ENCODE results near the gene OGFOD3.

OGFOD3 gene

DNA sequence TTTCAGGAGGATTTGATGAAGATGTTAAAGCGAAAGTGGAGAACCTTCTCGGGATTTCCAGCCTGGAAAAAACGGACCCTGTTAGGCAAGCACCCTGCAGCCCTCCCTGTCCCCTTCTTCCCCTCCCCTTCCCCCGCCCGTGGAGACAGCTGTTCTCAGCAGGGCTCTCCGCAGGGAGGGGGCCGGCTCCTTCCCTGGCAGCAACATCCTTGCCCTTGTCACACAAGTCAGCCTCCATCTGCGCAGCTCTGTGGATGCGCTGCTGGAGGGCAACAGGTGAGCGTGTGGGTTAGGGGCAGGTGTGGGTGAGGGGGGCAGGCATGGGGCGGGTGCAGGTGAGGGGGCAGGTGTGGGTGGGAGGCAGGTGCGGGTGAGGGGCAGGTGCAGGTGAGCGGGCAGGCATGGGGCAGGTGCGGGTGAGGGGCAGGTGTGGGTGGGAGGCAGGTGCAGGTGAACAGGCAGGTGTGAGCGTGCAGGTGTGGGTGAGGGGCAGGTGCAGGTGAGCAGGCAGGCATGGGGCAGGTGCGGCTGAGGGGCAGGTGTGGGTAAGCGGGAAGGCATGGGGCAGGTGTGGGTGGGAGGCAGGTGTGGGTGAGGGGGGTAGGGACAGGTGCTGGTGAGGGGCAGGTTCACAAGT is 22.7 kb upstream of the OGFOD3 start:
- TF ChIP-seq, protein P1, sequence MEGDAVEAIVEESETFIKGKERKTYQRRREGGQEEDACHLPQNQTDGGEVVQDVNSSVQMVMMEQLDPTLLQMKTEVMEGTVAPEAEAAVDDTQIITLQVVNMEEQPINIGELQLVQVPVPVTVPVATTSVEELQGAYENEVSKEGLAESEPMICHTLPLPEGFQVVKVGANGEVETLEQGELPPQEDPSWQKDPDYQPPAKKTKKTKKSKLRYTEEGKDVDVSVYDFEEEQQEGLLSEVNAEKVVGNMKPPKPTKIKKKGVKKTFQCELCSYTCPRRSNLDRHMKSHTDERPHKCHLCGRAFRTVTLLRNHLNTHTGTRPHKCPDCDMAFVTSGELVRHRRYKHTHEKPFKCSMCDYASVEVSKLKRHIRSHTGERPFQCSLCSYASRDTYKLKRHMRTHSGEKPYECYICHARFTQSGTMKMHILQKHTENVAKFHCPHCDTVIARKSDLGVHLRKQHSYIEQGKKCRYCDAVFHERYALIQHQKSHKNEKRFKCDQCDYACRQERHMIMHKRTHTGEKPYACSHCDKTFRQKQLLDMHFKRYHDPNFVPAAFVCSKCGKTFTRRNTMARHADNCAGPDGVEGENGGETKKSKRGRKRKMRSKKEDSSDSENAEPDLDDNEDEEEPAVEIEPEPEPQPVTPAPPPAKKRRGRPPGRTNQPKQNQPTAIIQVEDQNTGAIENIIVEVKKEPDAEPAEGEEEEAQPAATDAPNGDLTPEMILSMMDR (IDR thresholded peaks at IDR 0.05; ENCODE audit: low read length, missing control alignments): no peak
- DNase-seq (ENCODE audit: low read depth): peak; percentile 21
- H3K4me3 ChIP-seq (replicated peaks; ENCODE audit: low read depth, low read length): no peak overlapping the region

DNA sequence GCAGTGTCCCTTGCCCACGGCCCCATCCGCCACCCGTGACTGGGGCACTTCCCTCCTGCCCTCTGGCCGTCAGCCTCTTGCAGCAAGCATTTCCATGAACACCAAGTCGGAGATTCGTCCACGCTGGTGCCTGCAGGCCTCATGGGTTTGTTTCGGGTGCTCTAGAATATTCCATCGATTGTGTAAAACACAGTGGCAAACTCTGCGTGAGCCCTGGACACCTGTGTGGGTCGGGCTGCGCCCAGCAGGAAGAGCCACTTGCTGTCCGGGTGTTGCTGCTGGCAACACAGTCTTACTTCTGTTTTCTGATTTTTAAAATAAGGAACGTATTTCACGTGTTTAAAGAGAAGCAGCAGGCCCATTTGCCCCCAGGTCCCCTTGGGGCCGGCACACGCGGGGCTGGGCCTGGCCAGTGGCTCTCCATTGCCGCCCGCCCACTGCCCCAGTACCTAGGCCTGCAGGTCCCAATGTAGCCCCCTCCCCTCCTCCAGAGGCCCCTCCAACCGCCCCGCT is 22.1 kb upstream of the OGFOD3 start:
- TF ChIP-seq, protein P1 (IDR thresholded peaks at IDR 0.05; ENCODE audit: low read length, missing control alignments): no peak
- H3K4me3 ChIP-seq (replicated peaks; ENCODE audit: low read depth, low read length): no peak overlapping the region
- no peak for DNase-seq (ENCODE audit: low read depth)

DNA sequence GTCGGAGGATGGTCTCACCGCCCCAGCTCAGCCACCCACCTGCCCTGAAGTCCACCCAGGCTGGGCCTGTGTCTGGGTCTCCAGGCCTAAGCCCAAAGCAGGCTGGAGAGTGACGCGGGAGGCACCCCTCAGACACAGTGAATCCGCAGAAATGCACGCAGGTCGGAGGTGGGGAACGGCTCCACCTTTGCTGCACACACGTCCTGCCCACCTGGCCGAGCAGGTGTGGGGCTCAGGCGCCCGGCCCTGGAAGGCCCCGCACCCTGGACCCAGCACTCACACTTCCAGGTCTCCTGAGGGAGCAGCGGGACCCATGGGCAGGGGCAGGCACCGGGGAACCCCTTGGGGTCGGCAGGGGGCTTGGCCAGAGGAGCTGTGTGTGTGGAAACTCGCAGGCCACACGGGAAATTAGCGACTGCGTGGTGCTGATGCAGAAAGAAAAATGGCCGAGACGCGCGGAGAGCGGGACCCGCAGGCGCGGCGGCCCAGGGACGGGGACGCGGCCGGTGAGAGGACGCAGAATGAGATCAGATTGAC is 21.5 kb upstream of the OGFOD3 start:
- TF ChIP-seq, protein P1 (IDR thresholded peaks at IDR 0.05; ENCODE audit: low read length, missing control alignments): no peak
- H3K4me3 ChIP-seq (replicated peaks; ENCODE audit: low read depth, low read length): no peak overlapping the region
- no peak for DNase-seq (ENCODE audit: low read depth)

DNA sequence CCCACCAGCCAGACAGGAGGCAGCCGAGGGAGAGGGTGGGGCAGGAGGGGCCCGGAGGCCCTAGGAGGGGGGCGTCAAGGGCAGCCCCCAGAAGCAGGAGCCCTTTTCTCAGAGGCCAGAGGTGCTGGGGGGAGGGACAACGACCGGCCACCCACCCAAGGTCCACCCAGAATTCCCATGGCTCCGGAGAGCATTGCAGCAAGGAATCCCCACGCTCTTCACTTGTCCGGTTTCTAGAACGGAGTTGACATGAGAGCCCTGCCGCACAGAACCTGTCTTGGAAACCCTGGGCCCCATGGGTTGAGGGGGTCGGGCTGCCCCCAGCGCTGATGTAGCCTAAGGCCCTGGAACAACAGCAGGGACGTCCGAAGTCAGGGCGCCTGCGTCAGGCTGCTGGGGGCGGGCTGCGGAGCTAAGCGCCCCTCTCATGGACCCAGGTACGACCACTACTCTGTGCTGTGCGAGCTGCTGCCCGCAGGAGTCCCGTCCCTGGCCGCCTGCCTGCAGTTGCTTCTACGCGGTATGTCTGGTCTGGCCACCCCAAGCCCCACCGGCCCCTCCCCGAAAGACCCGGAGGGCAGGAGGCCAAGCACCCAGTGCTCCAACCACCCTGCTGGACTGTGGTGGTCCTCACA is 20.9 kb upstream of the OGFOD3 start:
- DNase-seq (ENCODE audit: low read depth): no peak
- H3K4me3 ChIP-seq (replicated peaks; ENCODE audit: low read depth, low read length): no peak overlapping the region
- TF ChIP-seq, protein P1 (IDR thresholded peaks at IDR 0.05; ENCODE audit: low read length, missing control alignments): no peak

DNA sequence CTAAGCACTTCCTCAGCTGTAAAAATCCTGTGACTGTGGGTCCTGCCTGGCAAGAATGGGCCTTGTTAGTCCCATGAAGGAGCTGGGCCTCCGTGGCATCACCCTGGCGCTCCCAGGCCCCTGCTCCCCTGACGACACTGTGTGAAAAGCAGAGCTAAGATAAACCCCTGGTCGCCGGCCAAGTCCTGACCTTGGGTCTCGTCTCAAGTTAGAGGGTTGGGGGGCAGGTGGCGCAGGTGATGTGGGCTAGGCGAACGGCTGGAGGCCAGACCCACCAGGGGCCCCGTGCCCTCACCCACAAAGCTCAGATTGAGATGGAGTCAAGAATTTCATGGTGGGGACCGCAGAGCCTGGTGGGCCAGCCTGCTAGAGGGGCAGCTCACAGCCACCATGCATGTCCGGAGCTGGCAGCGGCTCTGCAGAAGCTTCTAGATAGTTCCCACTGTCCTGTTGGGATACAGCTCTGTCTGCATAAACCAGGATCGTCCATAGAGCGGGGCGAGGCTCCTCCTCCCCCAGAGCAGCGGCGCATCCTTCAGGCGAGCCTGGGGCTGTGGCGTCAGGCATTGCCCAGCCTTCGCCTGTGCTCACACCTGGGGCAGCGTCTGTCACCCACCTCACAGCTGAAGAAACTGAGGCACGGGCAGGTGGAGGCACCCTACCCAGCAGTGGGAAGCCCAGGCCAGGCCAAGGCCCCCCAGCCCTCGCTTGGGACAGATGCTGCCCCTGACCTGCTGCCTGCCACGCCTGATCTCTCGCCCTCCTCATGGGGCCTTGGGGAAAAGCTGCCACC is 20.2 kb upstream of the OGFOD3 start:
- no peak for DNase-seq (ENCODE audit: low read depth)
- H3K4me3 ChIP-seq (replicated peaks; ENCODE audit: low read depth, low read length): no peak overlapping the region
- TF ChIP-seq, protein P1 (IDR thresholded peaks at IDR 0.05; ENCODE audit: low read length, missing control alignments): no peak

DNA sequence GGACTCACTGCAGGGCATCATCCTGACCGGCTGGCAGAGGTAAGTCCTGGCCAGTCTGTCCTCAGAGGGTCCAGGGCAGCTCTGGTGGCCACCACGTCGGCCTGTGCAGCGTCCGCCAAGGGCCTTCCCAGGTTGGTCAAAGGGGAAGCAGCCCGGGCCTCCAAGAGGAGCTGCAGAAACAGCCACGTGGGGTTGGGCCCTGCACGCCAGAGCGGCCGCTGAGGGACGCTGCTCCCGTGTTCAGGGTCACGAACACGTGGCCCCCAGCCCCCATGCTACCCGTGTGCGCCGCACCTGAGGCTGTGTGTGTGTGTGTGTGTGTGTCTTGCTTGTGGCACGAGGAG is 18.9 kb upstream of the OGFOD3 start:
- H3K4me3 ChIP-seq (replicated peaks; ENCODE audit: low read depth, low read length): no peak overlapping the region
- DNase-seq (ENCODE audit: low read depth): no peak
- TF ChIP-seq, protein P1 (IDR thresholded peaks at IDR 0.05; ENCODE audit: low read length, missing control alignments): no peak
